Gastrocnemius medialis (tissue), 4 donors: Measurements from ENCODE around the gene AMY1C. TPM values are rescaled to one million over a fixed set of nuclear protein-coding genes. Genes with fewer than 3 reads are reported as not detected.

Source experiments
- ATAC-seq, 2 donors: fragments of 150-250 bp; one replicate each; pipeline ENCODE4 v1.9.1; 2016
- DNase-seq, 2 donors: peaks; one replicate each; pipeline ENCODE4 v3.0.0-alpha.2; 2019
- H3K27ac ChIP-seq, 4 donors: fragments of 200-600 bp; sonication (generic); 1 replicate in 1 of 4; 2 replicates in 3 of 4; pipeline ENCODE4 v1.5.1; 2016 to 2018; ENCODE audit warnings: mild to moderate bottlenecking in 2 of 4, moderate library complexity in 1 of 4
- H3K27me3 ChIP-seq, 3 donors: fragments of 200-600 bp; sonication (generic) in 2 of 3; 1 replicate in 1 of 3; 2 replicates in 2 of 3; pipeline versions ENCODE4 v1.5.1 to v1.6.0; 2016 to 2019; ENCODE audit warnings: mild to moderate bottlenecking in 1 of 3, moderate library complexity in 1 of 3
- H3K36me3 ChIP-seq, 2 donors: fragments of 200-600 bp; sonication (generic) in 1 of 2; one replicate each; pipeline ENCODE4 v1.5.1; 2017 to 2018
- H3K4me1 ChIP-seq, 2 donors: fragments of 200-600 bp; sonication (generic) in 1 of 2; one replicate each; pipeline ENCODE4 v1.5.1; 2016 to 2017; ENCODE audit warnings: mild to moderate bottlenecking in 2 of 2
- H3K4me3 ChIP-seq, 4 donors: fragments of 200-600 bp; sonication (generic) in 3 of 4; 1 replicate in 1 of 4; 2 replicates in 3 of 4; pipeline ENCODE4 v1.5.1; 2016 to 2019; ENCODE audit warnings: mild to moderate bottlenecking in 2 of 4
- H3K9me3 ChIP-seq, 3 donors: fragments of 200-600 bp; sonication (generic) in 2 of 3; 1 replicate in 1 of 3; 2 replicates in 2 of 3; pipeline ENCODE4 v1.5.1; 2016 to 2019
- POLR2A ChIP-seq, 2 donors: fragments of 450-650 bp; IDR thresholded peaks; one replicate each; pipeline ENCODE4 v1.6.1; 2017; ENCODE audit warnings: antibody characterized with exemption in 2 of 2, mild to moderate bottlenecking in 2 of 2, moderate library complexity in 2 of 2
- in situ Hi-C, 4 donors: fragments of 200-750 bp; cut with MboI; loops; one replicate each; pipeline versions ENCODE4 v1.15.0 to v1.8.0; 2017; ENCODE audit warnings: low sequenced_read_pairs in 4 of 4
- intact Hi-C: fragments of 100-400 bp; cut with DNase I; formaldehyde crosslinking; loops from one replicate; pipeline ENCODE4 v1.15.1; 2023; ENCODE audit warnings: low total_unique reads
- total RNA-seq, 4 donors: library from RNA; depleted of rRNA; stranded (reverse); fragments of >200 nt; gene quantifications; one replicate each; pipeline versions ENCODE4 v1.1.0 to v1.2.3, GENCODE V29; 2016
- TF ChIP-seq, protein P1 (sequence below), 5 experiments: fragments of 450-650 bp in 3 of 5; fragments of 200-600 bp in 2 of 5; sonication (generic) in 2 of 5; IDR thresholded peaks in 4 of 5; conservative IDR thresholded peaks in 1 of 5; 1 replicate in 4 of 5; 2 replicates in 1 of 5; pipeline ENCODE4 v1.5.1; 2016 to 2019; ENCODE audit warnings: antibody characterized with exemption in 5 of 5, mild to moderate bottlenecking in 3 of 5, moderate library complexity in 3 of 5

AMY1C gene
- total RNA-seq, 4 donors from 2014 or later = not detected

DNA sequence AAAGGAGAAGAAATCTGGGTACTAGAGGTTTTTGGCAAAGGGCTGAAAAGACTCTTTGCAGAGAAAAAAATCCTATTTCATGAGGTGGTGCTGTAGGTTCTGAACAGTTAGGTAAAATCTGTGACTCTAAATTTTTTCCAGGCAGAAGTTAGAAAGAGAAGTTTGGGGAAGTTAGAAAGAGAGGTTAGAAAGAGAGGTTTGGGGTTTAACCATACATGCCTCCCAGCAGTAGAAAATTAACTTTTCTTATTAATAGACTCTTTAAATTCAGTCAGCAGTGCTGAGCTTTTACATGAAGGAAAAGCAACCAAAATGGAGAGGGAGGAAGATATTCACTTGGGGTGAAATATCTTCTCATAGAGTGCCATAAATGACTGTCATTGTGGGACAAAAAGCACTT lies 12.2 kb downstream of the AMY1C start:
- in situ Hi-C loops (no loop called here), intact Hi-C loops (no loop called here)
- Histone ChIP-seq H3K36me3 (no peaks in the 10 kb centered on the region), H3K27ac (no peak overlapping the region), H3K9me3 (no peaks in the 10 kb centered on the region), H3K4me3 (no peak overlapping the region), H3K4me1 (no peaks in the 10 kb centered on the region), H3K27me3 (no peaks in the 10 kb centered on the region)
- no peak for ATAC-seq
- no peak for TF ChIP-seq POLR2A (IDR thresholded peaks at IDR 0.05)
- TF ChIP-seq, protein P1, sequence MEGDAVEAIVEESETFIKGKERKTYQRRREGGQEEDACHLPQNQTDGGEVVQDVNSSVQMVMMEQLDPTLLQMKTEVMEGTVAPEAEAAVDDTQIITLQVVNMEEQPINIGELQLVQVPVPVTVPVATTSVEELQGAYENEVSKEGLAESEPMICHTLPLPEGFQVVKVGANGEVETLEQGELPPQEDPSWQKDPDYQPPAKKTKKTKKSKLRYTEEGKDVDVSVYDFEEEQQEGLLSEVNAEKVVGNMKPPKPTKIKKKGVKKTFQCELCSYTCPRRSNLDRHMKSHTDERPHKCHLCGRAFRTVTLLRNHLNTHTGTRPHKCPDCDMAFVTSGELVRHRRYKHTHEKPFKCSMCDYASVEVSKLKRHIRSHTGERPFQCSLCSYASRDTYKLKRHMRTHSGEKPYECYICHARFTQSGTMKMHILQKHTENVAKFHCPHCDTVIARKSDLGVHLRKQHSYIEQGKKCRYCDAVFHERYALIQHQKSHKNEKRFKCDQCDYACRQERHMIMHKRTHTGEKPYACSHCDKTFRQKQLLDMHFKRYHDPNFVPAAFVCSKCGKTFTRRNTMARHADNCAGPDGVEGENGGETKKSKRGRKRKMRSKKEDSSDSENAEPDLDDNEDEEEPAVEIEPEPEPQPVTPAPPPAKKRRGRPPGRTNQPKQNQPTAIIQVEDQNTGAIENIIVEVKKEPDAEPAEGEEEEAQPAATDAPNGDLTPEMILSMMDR (IDR thresholded peaks at IDR 0.05 in 4 of 5, conservative IDR thresholded peaks at IDR 0.05 in 1 of 5) = no peak
- DNase-seq = no peak

DNA sequence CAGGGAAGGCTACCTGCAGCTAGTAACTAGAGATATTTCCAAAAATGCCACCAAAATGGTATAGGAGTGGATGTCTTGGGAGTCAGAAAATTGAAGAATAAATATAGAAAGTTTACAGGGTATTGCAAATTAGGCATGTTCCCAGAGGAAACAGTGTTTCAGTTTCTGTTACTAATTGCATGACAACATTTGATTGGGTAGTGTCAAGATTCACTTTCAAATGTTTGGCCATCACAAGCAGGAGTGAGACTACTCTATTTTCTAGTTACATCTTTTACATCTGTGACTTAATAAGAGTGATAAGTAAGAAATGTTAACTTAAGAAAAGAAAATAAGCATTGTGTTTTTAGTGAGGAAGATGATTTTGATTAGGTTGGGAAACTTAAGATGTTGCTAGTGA lies 30.2 kb downstream of the AMY1C start:
- DNase-seq = no peak
- ATAC-seq = no peak

DNA sequence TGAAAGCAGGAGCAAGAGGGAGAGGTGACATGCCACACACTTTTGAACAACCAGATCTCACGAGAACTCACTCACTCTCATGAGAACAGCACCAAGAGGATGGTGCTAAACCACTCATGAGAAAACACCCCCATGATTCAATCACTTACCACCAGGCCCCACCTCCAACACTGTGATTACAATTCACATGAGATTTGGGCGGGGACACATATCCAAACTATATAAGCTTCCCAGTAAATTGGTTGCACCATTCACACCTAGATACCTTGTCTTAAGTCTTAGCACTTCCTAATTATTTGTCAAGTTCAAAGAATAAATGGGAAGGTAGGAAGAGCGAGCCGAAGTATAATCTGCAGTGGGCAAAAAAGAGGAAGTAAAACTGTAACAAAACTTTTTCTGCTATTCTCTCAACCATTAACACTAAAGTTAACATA lies 34.3 kb downstream of the AMY1C start:
- H3K27me3 ChIP-seq = no peaks in the 10 kb centered on the region
- H3K4me3 ChIP-seq = no peak overlapping the region
- ATAC-seq = no peak
- no peaks in the 10 kb centered on the region for H3K36me3 ChIP-seq
- no peaks in the 10 kb centered on the region for H3K9me3 ChIP-seq
- H3K27ac ChIP-seq = no peak overlapping the region
- intact Hi-C loops = no loop called here
- no peaks in the 10 kb centered on the region for H3K4me1 ChIP-seq
- DNase-seq = no peak
- TF ChIP-seq POLR2A (IDR thresholded peaks at IDR 0.05) = no peak
- TF ChIP-seq, protein P1 (IDR thresholded peaks at IDR 0.05 in 4 of 5, conservative IDR thresholded peaks at IDR 0.05 in 1 of 5) = no peak
- in situ Hi-C loops = no loop called here

More for the DNA sequence above, 30.2 kb downstream of the AMY1C start:
- H3K27me3 ChIP-seq = no peaks in the 10 kb centered on the region
- TF ChIP-seq, protein P1 (IDR thresholded peaks at IDR 0.05 in 4 of 5, conservative IDR thresholded peaks at IDR 0.05 in 1 of 5) = no peak
- TF ChIP-seq POLR2A (IDR thresholded peaks at IDR 0.05) = no peak
- intact Hi-C loops = no loop called here
- no peaks in the 10 kb centered on the region for H3K4me1 ChIP-seq
- H3K27ac ChIP-seq = no peak overlapping the region
- no peaks in the 10 kb centered on the region for H3K9me3 ChIP-seq
- H3K4me3 ChIP-seq = no peak overlapping the region
- no peaks in the 10 kb centered on the region for H3K36me3 ChIP-seq
- in situ Hi-C loops = no loop called here

DNA sequence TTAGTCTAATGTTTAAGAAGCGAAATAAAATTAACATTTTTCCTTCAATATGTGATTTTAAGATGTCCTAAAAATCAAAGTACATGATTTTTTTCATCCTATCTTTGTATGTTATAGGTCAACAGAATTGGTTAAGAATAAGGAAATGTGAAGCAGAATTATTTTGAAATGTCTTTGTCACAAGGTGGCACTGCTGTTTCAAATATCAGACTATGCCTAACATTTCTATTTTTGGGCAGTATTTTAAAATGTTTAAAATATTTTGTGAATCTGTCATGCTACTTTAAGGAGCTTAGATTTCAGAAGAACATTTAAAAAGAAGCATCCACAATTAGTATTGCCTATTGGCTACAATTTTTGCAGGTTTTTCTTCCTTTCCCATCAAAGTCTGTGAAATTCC lies 38.7 kb downstream of the AMY1C start:
- Histone ChIP-seq H3K27me3 (no peaks in the 10 kb centered on the region), H3K9me3 (no peaks in the 10 kb centered on the region), H3K36me3 (no peaks in the 10 kb centered on the region), H3K27ac (no peak overlapping the region), H3K4me3 (no peak overlapping the region), H3K4me1 (no peaks in the 10 kb centered on the region)
- in situ Hi-C loops = no loop called here
- intact Hi-C loops = no loop called here
- DNase-seq (no peak), ATAC-seq (no peak)
- TF ChIP-seq, protein P1 (IDR thresholded peaks at IDR 0.05 in 4 of 5, conservative IDR thresholded peaks at IDR 0.05 in 1 of 5) = no peak

DNA sequence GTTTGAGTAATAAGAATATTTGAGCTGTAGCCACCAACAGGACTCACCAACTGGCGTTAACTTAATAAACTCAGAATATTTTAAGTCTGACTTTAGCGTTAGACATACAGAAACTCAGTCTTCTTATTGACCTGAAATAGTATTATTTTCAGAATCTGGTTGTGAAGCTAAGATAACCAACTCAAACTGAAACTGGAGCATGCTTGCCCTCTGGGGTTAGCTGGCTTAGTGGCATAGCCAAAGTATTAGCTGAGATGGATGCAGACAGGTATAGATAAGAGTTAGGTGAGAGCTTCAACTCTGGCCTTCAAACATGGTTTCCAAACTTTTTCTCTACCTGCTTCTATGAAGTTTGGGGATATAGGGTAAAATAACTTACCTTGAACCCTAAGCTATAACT lies 40.5 kb downstream of the AMY1C start:
- no peaks in the 10 kb centered on the region for H3K4me1 ChIP-seq
- H3K36me3 ChIP-seq = no peaks in the 10 kb centered on the region
- H3K9me3 ChIP-seq = no peaks in the 10 kb centered on the region
- H3K4me3 ChIP-seq = no peak overlapping the region
- no peak for ATAC-seq
- intact Hi-C loops (no loop called here), in situ Hi-C loops (no loop called here)
- H3K27ac ChIP-seq = no peak overlapping the region
- no peak for DNase-seq
- H3K27me3 ChIP-seq = no peaks in the 10 kb centered on the region
- TF ChIP-seq POLR2A (IDR thresholded peaks at IDR 0.05) = no peak
- TF ChIP-seq, protein P1 (IDR thresholded peaks at IDR 0.05 in 4 of 5, conservative IDR thresholded peaks at IDR 0.05 in 1 of 5) = no peak
